Testis (tissue), 3 donors: ENCODE results near the gene CLMN. TPM values are rescaled to one million over a fixed set of nuclear protein-coding genes. Genes with fewer than 3 reads are reported as not detected.

ENCODE experiments used
- DNase-seq: peaks from one replicate; pipeline ENCODE4 v3.0.0-alpha.2; 2019
- H3K27ac ChIP-seq, 2 donors: fragments of 200-600 bp; sonication (generic); one replicate each; pipeline ENCODE4 v1.5.1; 2019
- H3K27me3 ChIP-seq: fragments of 200-600 bp; sonication (generic); one replicate; pipeline ENCODE4 v1.5.1; 2019
- H3K36me3 ChIP-seq: fragments of 200-600 bp; sonication (generic); one replicate; pipeline ENCODE4 v1.5.1; 2017; ENCODE audit warnings: low read depth; ENCODE audit errors: missing control alignments
- H3K4me1 ChIP-seq: fragments of 200-600 bp; sonication (generic); one replicate; pipeline ENCODE4 v1.5.1; 2019
- H3K4me3 ChIP-seq, 2 donors: fragments of 200-600 bp; sonication (generic); one replicate each; pipeline ENCODE4 v1.5.1; 2017 to 2019
- H3K9me3 ChIP-seq: fragments of 200-600 bp; sonication (generic); one replicate; pipeline ENCODE4 v1.5.1; 2017
- POLR2A ChIP-seq: fragments of 450-650 bp; IDR thresholded peaks from one replicate; pipeline ENCODE4 v1.6.1; 2017; ENCODE audit warnings: antibody characterized with exemption, mild to moderate bottlenecking, moderate library complexity
- WGBS, 2 donors: methylation state at CpG; one replicate each; pipeline ENCODE4 v1.1.5; 2018; 5-methylcytosine and 5-hydroxymethylcytosine counted together
- intact Hi-C: fragments of 100-400 bp; cut with DNase I; formaldehyde crosslinking; loops from one replicate; pipeline ENCODE4 v1.15.1; 2023; ENCODE audit warnings: low total_unique reads
- polyA plus RNA-seq: library from polyadenylated mRNA; stranded (reverse); fragments of 350-450 nt; fragmentation: Illumina TruSeq; extraction: RNeasy Lipid Tissue Mini Kit (QIAGEN cat#74804); gene quantifications from one replicate; pipeline ENCODE4 v1.2.3, GENCODE V29; 2014; ENCODE audit warnings: low read depth, low replicate concordance; ENCODE audit not compliant: insufficient read depth
- total RNA-seq, 2 donors: library from RNA; depleted of rRNA; stranded (reverse); fragments of >200 nt; gene quantifications; one replicate each; pipeline ENCODE4 v1.2.3, GENCODE V29; 2016
- TF ChIP-seq, protein P1 (sequence below), 3 experiments: fragments of 450-650 bp in 2 of 3; fragments of 200-600 bp in 1 of 3; sonication (generic) in 1 of 3; IDR thresholded peaks; one replicate each; pipeline ENCODE4 v1.5.1; 2016 to 2019; ENCODE audit warnings: antibody characterized with exemption in 3 of 3, mild to moderate bottlenecking in 2 of 3, moderate library complexity in 1 of 3

CLMN gene
- total and polyA plus RNA-seq, 3 donors from 2014 or later: 35.9 to 134 (median 68.0) TPM

DNA sequence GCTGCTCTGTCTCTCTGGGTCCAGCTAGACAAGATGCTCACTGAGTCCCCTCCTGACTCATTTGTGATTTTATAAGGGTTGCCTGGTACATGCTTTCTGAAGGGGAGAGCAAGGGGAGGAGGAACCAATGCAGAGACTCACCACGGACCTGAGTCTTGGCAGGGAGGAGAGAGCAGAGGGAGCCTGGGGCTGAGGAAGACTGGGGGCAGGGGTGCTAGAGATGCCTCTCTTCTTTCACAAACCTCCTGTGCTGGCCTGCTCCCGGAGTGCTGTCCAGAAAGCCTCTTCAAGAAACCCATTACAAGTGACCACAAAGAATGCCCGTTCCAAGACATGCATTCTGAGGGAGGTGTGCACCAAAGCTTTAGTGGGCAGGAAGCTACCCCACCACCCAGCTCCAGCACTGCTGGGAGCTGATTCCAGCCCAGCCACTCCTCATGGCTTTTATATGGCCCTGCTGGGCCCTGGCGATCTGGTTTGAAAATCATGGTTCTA lies 129.3 kb downstream of the CLMN start:
- 79 to 80% methylated on average over 3 to 4 of the region's 4 CpGs for WGBS, 2 donors
- Histone ChIP-seq H3K4me3 (no peak overlapping the region), H3K36me3 (no peaks in the 10 kb centered on the region), H3K9me3 (no peaks in the 10 kb centered on the region), H3K4me1 (no peaks in the 10 kb centered on the region), H3K27me3 (no peaks in the 10 kb centered on the region), H3K27ac (no peak overlapping the region)
- no peak for DNase-seq
- TF ChIP-seq, protein P1, sequence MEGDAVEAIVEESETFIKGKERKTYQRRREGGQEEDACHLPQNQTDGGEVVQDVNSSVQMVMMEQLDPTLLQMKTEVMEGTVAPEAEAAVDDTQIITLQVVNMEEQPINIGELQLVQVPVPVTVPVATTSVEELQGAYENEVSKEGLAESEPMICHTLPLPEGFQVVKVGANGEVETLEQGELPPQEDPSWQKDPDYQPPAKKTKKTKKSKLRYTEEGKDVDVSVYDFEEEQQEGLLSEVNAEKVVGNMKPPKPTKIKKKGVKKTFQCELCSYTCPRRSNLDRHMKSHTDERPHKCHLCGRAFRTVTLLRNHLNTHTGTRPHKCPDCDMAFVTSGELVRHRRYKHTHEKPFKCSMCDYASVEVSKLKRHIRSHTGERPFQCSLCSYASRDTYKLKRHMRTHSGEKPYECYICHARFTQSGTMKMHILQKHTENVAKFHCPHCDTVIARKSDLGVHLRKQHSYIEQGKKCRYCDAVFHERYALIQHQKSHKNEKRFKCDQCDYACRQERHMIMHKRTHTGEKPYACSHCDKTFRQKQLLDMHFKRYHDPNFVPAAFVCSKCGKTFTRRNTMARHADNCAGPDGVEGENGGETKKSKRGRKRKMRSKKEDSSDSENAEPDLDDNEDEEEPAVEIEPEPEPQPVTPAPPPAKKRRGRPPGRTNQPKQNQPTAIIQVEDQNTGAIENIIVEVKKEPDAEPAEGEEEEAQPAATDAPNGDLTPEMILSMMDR (IDR thresholded peaks at IDR 0.05): no peak
- TF ChIP-seq POLR2A: no peak
- intact Hi-C loops: no loop called here

DNA sequence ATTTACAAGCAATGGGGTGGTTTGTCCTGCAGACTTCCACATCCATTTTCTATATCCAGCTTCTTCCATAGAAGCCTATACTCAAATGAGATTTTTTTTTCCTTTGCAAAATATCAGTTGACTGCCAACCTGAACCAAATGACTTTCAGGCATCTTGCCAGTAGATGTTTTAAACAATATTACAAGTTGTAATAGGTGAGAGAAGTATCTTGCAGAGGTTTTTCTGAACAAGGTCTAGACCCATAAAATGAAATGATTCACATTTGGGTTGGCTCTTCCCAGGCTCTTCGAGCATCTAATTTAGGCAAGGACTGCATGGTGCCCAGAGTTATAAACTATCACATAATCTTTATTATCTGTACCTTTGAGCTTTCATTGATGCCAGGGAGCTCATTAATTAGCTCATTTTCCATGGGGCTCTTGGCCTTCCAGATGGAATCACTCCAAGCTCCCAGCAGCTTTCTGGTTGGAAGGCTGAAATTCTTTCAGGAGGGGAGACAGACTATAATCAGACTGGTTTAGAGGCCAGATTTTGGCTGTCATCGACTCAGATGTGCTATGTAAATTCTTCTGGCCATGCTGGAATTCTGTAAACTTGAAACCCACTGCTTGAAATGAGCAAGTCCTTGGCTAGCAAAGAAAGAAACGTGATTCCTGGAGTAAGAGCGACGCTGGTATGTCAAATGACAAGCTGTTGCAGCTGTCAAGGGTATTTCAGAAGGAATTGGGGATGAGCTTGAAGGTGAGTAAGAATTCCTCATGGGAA lies 130.2 kb downstream of the CLMN start:
- H3K27ac ChIP-seq: no peak overlapping the region
- intact Hi-C loops: no loop called here
- WGBS, 2 donors: 74 to 80% methylated on average over 5 of the region's 5 CpGs

DNA sequence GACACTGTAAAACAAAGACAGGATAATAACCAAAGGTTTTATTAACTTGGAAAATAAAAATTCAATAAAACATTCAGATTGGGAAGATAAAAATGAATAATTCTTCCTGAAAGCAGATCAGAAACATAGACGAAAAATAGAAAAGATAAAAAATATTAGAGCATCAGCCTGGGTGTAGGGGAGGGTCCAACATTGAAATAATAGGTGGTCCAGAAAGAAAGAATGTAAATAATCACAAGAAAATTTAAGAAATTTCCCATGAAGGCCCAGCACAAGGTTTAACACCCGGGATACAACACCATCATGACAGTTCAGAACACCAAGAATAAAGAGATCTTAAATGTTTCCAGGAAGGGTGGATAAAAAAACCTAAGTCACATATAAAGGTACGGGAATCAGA lies 131.3 kb downstream of the CLMN start:
- Histone ChIP-seq H3K4me3 (no peak overlapping the region), H3K4me1 (peaks cover 17% of the 10 kb centered on the region), H3K27ac (no peak overlapping the region), H3K27me3 (no peaks in the 10 kb centered on the region), H3K36me3 (no peaks in the 10 kb centered on the region), H3K9me3 (no peaks in the 10 kb centered on the region)
- intact Hi-C loops: no loop called here
- 94 to 97% methylated on average over 3 of the region's 3 CpGs for WGBS, 2 donors
- no peak for DNase-seq
- TF ChIP-seq, protein P1 (IDR thresholded peaks at IDR 0.05): no peak
- TF ChIP-seq POLR2A: no peak

More for the DNA sequence above, 130.2 kb downstream of the CLMN start:
- Histone ChIP-seq H3K4me3 (no peak overlapping the region), H3K36me3 (no peaks in the 10 kb centered on the region), H3K4me1 (peaks cover 6% of the 10 kb centered on the region), H3K9me3 (no peaks in the 10 kb centered on the region), H3K27me3 (no peaks in the 10 kb centered on the region)
- no peak for TF ChIP-seq POLR2A
- TF ChIP-seq, protein P1 (IDR thresholded peaks at IDR 0.05): no peak
- no peak for DNase-seq

DNA sequence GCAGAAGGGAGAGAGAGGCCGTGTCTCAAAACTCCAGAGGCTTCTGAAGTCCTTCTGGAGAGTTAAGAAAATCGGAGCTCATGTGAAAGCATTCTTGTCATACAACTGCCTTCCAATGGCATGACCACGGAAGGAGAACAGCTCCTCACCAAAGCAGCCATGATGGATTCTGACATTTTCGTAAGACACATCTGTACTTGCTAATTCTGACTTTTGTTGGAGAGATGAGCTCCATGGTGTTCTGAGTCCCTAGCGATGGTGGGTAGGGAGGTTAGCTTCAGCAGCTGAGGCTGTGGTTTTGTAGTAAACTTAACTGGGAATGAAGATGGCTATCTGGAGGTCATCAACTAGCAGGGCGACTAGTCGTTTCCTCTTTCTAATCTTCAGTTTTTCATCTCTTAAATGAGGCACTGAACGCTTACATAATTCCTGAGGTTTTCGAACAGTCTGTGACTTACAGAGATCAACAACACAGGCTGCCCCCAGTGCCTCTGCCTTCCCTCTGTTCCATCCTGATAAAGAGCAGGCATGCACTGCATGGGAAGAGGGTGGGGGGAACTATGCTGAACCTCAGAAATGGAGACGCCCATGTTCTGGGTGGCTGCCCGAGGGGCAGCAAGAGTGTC lies 133.8 kb downstream of the CLMN start:
- Histone ChIP-seq H3K27me3 (no peaks in the 10 kb centered on the region), H3K27ac (no peak overlapping the region), H3K36me3 (no peaks in the 10 kb centered on the region), H3K4me3 (no peak overlapping the region), H3K9me3 (no peaks in the 10 kb centered on the region), H3K4me1 (peaks cover 23% of the 10 kb centered on the region)
- intact Hi-C loops: no loop called here
- DNase-seq: no peak
- no peak for TF ChIP-seq POLR2A
- TF ChIP-seq, protein P1 (IDR thresholded peaks at IDR 0.05): no peak
- 70 to 81% methylated on average over 11 of the region's 11 CpGs for WGBS, 2 donors
